H9 (cell line): ENCODE results near the gene EIF5A. TPM values are rescaled to one million over a fixed set of nuclear protein-coding genes. Genes with fewer than 3 reads are reported as not detected.
A peak's percentile ranks its signal among the peaks of the same experiment; 100 is the strongest.

Source experiments
- DNase-seq: peaks from one replicate; pipeline ENCODE4 v3.0.0-alpha.2; 2017
- H2AFZ ChIP-seq: one replicate; pipeline ENCODE4 v1.6.1; 2013; ENCODE audit warnings: mild to moderate bottlenecking, low read length, control low read depth, moderate library complexity
- H2AK5ac ChIP-seq: 2 replicates; pipeline ENCODE4 v1.6.1; 2013; ENCODE audit warnings: low read length, control low read depth, mixed read lengths; ENCODE audit not compliant: insufficient read length
- H2BK120ac ChIP-seq: one replicate; pipeline ENCODE4 v1.6.1; 2013; ENCODE audit warnings: low read depth, mild to moderate bottlenecking, low read length, control low read depth, inconsistent platforms; ENCODE audit not compliant: poor library complexity, severe bottlenecking
- H2BK12ac ChIP-seq: 2 replicates; pipeline ENCODE4 v1.6.1; 2013; ENCODE audit warnings: low read length, control low read depth, mixed read lengths, low read depth; ENCODE audit not compliant: insufficient read length
- H2BK15ac ChIP-seq: 2 replicates; pipeline ENCODE4 v1.6.1; 2013; ENCODE audit warnings: low read depth, low read length, control low read depth
- H2BK20ac ChIP-seq: one replicate; pipeline ENCODE4 v1.6.1; 2013; ENCODE audit warnings: low read depth, mild to moderate bottlenecking, low read length, control low read depth, inconsistent platforms; ENCODE audit not compliant: poor library complexity, severe bottlenecking
- H2BK5ac ChIP-seq: 2 replicates; pipeline ENCODE4 v1.6.1; 2013; ENCODE audit warnings: low read length, control low read depth, mixed read lengths; ENCODE audit not compliant: insufficient read length
- H3K14ac ChIP-seq: 2 replicates; pipeline ENCODE4 v1.6.1; 2013; ENCODE audit warnings: low read length, control low read depth; ENCODE audit not compliant: insufficient read depth
- H3K18ac ChIP-seq: 2 replicates; pipeline ENCODE4 v1.6.1; 2013; ENCODE audit warnings: low read depth, mild to moderate bottlenecking, mixed read lengths, low read length, control low read depth; ENCODE audit not compliant: insufficient read length
- H3K23ac ChIP-seq: 2 replicates; pipeline ENCODE4 v1.6.1; 2013; ENCODE audit warnings: low read length, control low read depth, mixed read lengths, low read depth; ENCODE audit not compliant: insufficient read length
- H3K23me2 ChIP-seq: 2 replicates; pipeline ENCODE4 v1.6.1; 2013; ENCODE audit warnings: low read depth, mild to moderate bottlenecking, mixed read lengths, low read length, control low read depth; ENCODE audit not compliant: insufficient read length, poor library complexity, severe bottlenecking
- H3K27ac ChIP-seq: 2 replicates; pipeline ENCODE4 v1.5.1; 2013; ENCODE audit warnings: low read length, control low read depth, mixed read lengths, low read depth; ENCODE audit not compliant: insufficient read length
- H3K27me3 ChIP-seq: 2 replicates; pipeline ENCODE4 v1.6.1; 2013; ENCODE audit warnings: low read length, control low read depth, inconsistent platforms; ENCODE audit not compliant: insufficient read depth
- H3K4ac ChIP-seq: 2 replicates; pipeline ENCODE4 v1.6.1; 2013; ENCODE audit warnings: low read depth, mild to moderate bottlenecking, control low read depth, inconsistent platforms, low read length, moderate library complexity
- H3K4me1 ChIP-seq: 2 replicates; pipeline ENCODE4 v1.6.1; 2013; ENCODE audit warnings: low read length, control low read depth, inconsistent platforms; ENCODE audit not compliant: insufficient read depth
- H3K4me2 ChIP-seq: 2 replicates; pipeline ENCODE4 v1.6.1; 2013; ENCODE audit warnings: low read length, control low read depth, mixed read lengths; ENCODE audit not compliant: insufficient read length, insufficient read depth
- H3K56ac ChIP-seq: 2 replicates; pipeline ENCODE4 v1.6.1; 2013; ENCODE audit warnings: low read depth, mild to moderate bottlenecking, mixed read lengths, low read length, control low read depth; ENCODE audit not compliant: insufficient read length
- H3K79me1 ChIP-seq: 2 replicates; pipeline ENCODE4 v1.6.1; 2013; ENCODE audit warnings: low read depth, mild to moderate bottlenecking, moderate library complexity, low read length, control low read depth, inconsistent platforms; ENCODE audit not compliant: insufficient read depth, poor library complexity, severe bottlenecking
- H3K79me2 ChIP-seq: 2 replicates; pipeline ENCODE4 v1.6.1; 2013; ENCODE audit warnings: low read length, control low read depth, inconsistent platforms; ENCODE audit not compliant: insufficient read depth
- H3K9ac ChIP-seq: 2 replicates; pipeline ENCODE4 v1.6.1; 2013; ENCODE audit warnings: low read length, control low read depth, mixed read lengths; ENCODE audit not compliant: insufficient read length; ENCODE audit errors: extremely low read depth
- H3K9me3 ChIP-seq: one replicate; pipeline ENCODE4 v1.6.1; 2013; ENCODE audit warnings: low read depth, low read length, inconsistent platforms; ENCODE audit not compliant: control insufficient read depth
- H3T11ph ChIP-seq: one replicate; pipeline ENCODE4 v1.6.1; 2013; ENCODE audit warnings: mild to moderate bottlenecking, low read length, control low read depth, inconsistent platforms
- H4K20me1 ChIP-seq: one replicate; pipeline ENCODE4 v1.6.1; 2013; ENCODE audit not compliant: control insufficient read depth, insufficient read length, insufficient read depth
- H4K5ac ChIP-seq: 2 replicates; pipeline ENCODE4 v1.6.1; 2013; ENCODE audit warnings: low read depth, mild to moderate bottlenecking, mixed read lengths, low read length, control low read depth; ENCODE audit not compliant: insufficient read length
- H4K8ac ChIP-seq: replicated peaks from 2 replicates; pipeline ENCODE4 v1.6.1; 2013; ENCODE audit warnings: low read length, control low read depth, mixed read lengths, low read depth; ENCODE audit not compliant: insufficient read length
- H4K91ac ChIP-seq: 2 replicates; pipeline ENCODE4 v1.6.1; 2013; ENCODE audit warnings: low read depth, mild to moderate bottlenecking, moderate library complexity, mixed read lengths, low read length, control low read depth; ENCODE audit not compliant: insufficient read length
- H3K27ac Mint-ChIP-seq, 3 experiments: 2 replicates in 2 of 3; 3 replicates in 1 of 3; pipeline ENCODE4 v1.8.0; 2020 to 2021; ENCODE audit warnings: mixed read lengths in 3 of 3, mild to moderate bottlenecking in 1 of 3, moderate library complexity in 1 of 3
- H3K27me3 Mint-ChIP-seq: 2 replicates; pipeline ENCODE4 v1.8.0; 2021; ENCODE audit warnings: low read depth, mild to moderate bottlenecking, moderate library complexity, mixed read lengths
- H3K36me3 Mint-ChIP-seq, 3 experiments: 2 replicates in 2 of 3; 3 replicates in 1 of 3; pipeline ENCODE4 v1.8.0; 2020 to 2021; ENCODE audit warnings: low read depth in 3 of 3, mixed read lengths in 3 of 3; ENCODE audit not compliant: insufficient read depth in 1 of 3
- H3K4me1 Mint-ChIP-seq, 2 experiments: 2 replicates each; pipeline ENCODE4 v1.8.0; 2020; ENCODE audit warnings: mixed read lengths in 2 of 2
- H3K4me3 Mint-ChIP-seq, 2 experiments: 2 replicates in 1 of 2; 3 replicates in 1 of 2; pipeline ENCODE4 v1.8.0; 2020 to 2021; ENCODE audit warnings: mild to moderate bottlenecking in 2 of 2, mixed read lengths in 2 of 2, moderate library complexity in 1 of 2
- H3K9me3 Mint-ChIP-seq, 2 experiments: 2 replicates in 1 of 2; 3 replicates in 1 of 2; pipeline ENCODE4 v1.8.0; 2020; ENCODE audit warnings: mild to moderate bottlenecking in 2 of 2, mixed read lengths in 2 of 2, moderate library complexity in 1 of 2
- WGBS: extraction: QIAGEN DNeasy Blood & Tissue Kit; methylation state at CpG from one replicate; pipeline ENCODE4 v1.1.7; 2013; ENCODE audit warnings: missing lambda C conversion rate, low lambda C conversion rate, mixed read lengths; ENCODE audit not compliant: insufficient read length; ENCODE audit errors: extremely low coverage; 5-methylcytosine and 5-hydroxymethylcytosine counted together
- total RNA-seq: library from RNA; stranded (reverse); gene quantifications from 2 replicates; pipeline ENCODE4 v1.2.1, GENCODE V29; 2021
- TF ChIP-seq, protein P1 (sequence below): fragments of 200-600 bp; sonication (generic); conservative IDR thresholded peaks from 3 replicates; pipeline ENCODE4 v1.8.0; 2021; ENCODE audit warnings: antibody characterized with exemption, mild to moderate bottlenecking

EIF5A gene
- total RNA-seq, 1 experiment from 2014 or later: 978 TPM

DNA sequence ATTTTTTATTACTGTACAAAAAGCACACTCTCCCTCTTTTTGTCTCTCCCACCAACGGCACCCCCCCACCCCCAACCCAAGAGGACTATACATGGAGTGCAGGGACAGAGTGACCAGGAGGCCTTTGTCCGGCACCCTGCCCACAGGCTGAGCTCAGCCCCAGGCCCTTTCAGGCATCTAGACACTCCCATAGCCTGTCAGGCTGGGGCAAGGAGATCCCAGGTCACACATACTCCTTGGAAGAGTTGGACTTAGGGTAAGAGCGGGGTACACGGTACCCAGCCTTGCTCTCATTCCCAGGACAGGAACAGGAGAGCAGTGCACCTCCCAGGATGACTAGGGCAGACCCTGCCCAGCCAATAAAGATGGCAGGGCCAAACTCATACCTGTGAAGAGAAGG lies 47.3 kb upstream of the EIF5A start:
- DNase-seq: no peak
- no peak overlapping the region for H4K91ac ChIP-seq
- H2BK15ac ChIP-seq: no peak overlapping the region
- H2AK5ac ChIP-seq: no peak overlapping the region
- H3K27me3 ChIP-seq: no peaks in the 10 kb centered on the region
- H4K5ac ChIP-seq: no peak overlapping the region
- H3K14ac ChIP-seq: no peak overlapping the region; the same call in 1 of the 2 replicates
- H3T11ph ChIP-seq: no peak overlapping the region
- H4K8ac ChIP-seq: no peak overlapping the region
- H2BK120ac ChIP-seq: no peak overlapping the region
- Mint-ChIP-seq H3K27ac (peak overlapping the region in 1 of 3 experiments; percentile 98; a peak in 3 of 7 replicates), H3K4me3 (peak overlapping the region; percentile 86 to 93), H3K27me3 (peaks cover 2% of the 10 kb centered on the region), H3K9me3 (peaks cover 0 to 4% of the 10 kb centered on the region in 2 experiments; a peak in 1 of 5 replicates), H3K4me1 (peaks cover 24 to 38% of the 10 kb centered on the region in 2 experiments), H3K36me3 (peaks cover 12 to 51% (median 38%) of the 10 kb centered on the region in 3 experiments)
- TF ChIP-seq, protein P1, sequence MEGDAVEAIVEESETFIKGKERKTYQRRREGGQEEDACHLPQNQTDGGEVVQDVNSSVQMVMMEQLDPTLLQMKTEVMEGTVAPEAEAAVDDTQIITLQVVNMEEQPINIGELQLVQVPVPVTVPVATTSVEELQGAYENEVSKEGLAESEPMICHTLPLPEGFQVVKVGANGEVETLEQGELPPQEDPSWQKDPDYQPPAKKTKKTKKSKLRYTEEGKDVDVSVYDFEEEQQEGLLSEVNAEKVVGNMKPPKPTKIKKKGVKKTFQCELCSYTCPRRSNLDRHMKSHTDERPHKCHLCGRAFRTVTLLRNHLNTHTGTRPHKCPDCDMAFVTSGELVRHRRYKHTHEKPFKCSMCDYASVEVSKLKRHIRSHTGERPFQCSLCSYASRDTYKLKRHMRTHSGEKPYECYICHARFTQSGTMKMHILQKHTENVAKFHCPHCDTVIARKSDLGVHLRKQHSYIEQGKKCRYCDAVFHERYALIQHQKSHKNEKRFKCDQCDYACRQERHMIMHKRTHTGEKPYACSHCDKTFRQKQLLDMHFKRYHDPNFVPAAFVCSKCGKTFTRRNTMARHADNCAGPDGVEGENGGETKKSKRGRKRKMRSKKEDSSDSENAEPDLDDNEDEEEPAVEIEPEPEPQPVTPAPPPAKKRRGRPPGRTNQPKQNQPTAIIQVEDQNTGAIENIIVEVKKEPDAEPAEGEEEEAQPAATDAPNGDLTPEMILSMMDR: no peak
- H3K23ac ChIP-seq: no peak overlapping the region
- H3K9me3 ChIP-seq: no peaks in the 10 kb centered on the region
- H3K56ac ChIP-seq: no peak overlapping the region
- H2BK5ac ChIP-seq: no peak overlapping the region
- no peaks in the 10 kb centered on the region for H3K79me1 ChIP-seq
- peaks cover 25% of the 10 kb centered on the region for H3K23me2 ChIP-seq
- peaks cover 8% of the 10 kb centered on the region; the same call in 1 of the 2 replicates for H3K79me2 ChIP-seq
- no peak overlapping the region for H2BK12ac ChIP-seq
- no peak overlapping the region for H3K4ac ChIP-seq
- H3K18ac ChIP-seq: no peak overlapping the region
- WGBS: no CpG with 5 or more reads among the region's 4 CpGs
- H2AFZ ChIP-seq: no peak overlapping the region
- H3K4me1 ChIP-seq: peaks cover 4% of the 10 kb centered on the region; the same call in 1 of the 2 replicates
- peak overlapping the region; percentile 44 for H3K9ac ChIP-seq
- peak overlapping the region; percentile 76 for H3K4me2 ChIP-seq
- no peaks in the 10 kb centered on the region for H4K20me1 ChIP-seq
- H3K27ac ChIP-seq: no peak overlapping the region
- H2BK20ac ChIP-seq: no peak overlapping the region
